GM23248 (cell line): Measurements from ENCODE around the gene PI4KA.

Experiments
- EZH2 ChIP-seq: fragments of 200-600 bp; sonication (generic); IDR thresholded peaks from 2 replicates; pipeline ENCODE4 v1.6.1; 2018; ENCODE audit warnings: antibody characterized with exemption, mild to moderate bottlenecking; ENCODE audit not compliant: insufficient read depth, poor library complexity, severe bottlenecking
- EZH2phosphoT487 ChIP-seq: fragments of 200-600 bp; sonication (generic); IDR thresholded peaks from 2 replicates; pipeline ENCODE4 v1.6.1; 2018; ENCODE audit warnings: antibody characterized with exemption, moderate library complexity, mild to moderate bottlenecking, low read depth; ENCODE audit not compliant: insufficient read depth

DNA sequence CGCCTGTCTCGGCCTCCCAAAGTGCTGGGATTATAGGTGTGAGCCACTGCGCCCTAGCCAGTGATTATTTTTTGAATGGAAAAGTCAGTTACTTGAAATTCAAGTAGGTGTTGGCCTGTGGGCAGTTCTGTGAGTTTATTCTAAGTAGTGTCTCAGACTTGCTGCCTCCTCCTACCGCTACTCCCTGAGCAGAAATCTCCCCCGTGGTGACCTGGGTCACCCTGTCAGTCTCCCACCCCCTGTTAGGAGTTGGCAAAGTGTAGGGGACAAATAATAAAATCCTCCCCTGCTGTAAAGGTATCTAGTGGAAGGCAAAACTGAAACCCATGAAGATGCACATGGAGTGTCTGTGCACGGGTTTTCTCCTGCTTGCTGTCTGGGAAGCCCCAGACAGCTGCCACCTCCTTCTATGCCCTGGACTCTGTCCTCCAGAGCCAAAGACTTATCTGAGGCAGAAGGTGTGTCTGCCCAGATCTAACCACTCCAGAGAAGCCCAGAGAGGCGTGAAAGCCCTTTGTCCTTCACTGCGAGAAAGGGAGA is 26.5 kb upstream of the PI4KA start:
- TF ChIP-seq EZH2 (no peak), EZH2phosphoT487 (no peak)
